PC-3 (cell line): ENCODE data around the gene WDR5B.

Source experiments
- EZH2 ChIP-seq: fragments of 300-600 bp; sonication (generic); IDR thresholded peaks from one replicate; pipeline ENCODE4 v1.6.1; 2017; ENCODE audit warnings: antibody characterized with exemption, mild to moderate bottlenecking, low read length; ENCODE audit not compliant: unreplicated experiment
- EZH2phosphoT487 ChIP-seq: fragments of 300-600 bp; sonication (generic); IDR thresholded peaks from 2 replicates; pipeline ENCODE4 v1.6.1; 2018; ENCODE audit warnings: mild to moderate bottlenecking, antibody characterized with exemption, low read length, borderline replicate concordance
- TF ChIP-seq, protein P1 (sequence below): fragments of 300-600 bp; sonication (generic); conservative IDR thresholded peaks from 2 replicates; pipeline ENCODE4 v1.5.1; 2017; ENCODE audit warnings: antibody characterized with exemption, low read depth, mild to moderate bottlenecking, low read length

DNA sequence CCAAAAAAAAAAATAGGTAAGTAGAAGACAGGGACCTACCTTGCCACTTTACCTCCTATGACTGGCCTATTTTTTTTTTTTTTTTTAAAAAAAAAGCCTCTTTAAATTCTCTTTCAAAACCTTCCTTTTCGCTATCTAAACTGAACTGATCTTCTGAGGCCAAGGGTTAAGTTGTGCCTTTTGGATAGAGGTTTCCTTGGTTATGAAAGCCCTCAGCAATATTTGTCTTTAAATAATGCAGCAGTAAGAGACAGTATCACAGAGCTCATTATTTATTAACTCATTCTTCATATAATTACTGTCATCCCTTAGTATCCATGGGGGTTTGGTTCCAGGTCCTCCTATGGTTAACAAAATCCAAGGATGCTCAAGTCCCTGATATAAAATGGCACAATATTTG is 41.8 kb downstream of the WDR5B start:
- TF ChIP-seq EZH2 (no peak), EZH2phosphoT487 (no peak)
- TF ChIP-seq, protein P1, sequence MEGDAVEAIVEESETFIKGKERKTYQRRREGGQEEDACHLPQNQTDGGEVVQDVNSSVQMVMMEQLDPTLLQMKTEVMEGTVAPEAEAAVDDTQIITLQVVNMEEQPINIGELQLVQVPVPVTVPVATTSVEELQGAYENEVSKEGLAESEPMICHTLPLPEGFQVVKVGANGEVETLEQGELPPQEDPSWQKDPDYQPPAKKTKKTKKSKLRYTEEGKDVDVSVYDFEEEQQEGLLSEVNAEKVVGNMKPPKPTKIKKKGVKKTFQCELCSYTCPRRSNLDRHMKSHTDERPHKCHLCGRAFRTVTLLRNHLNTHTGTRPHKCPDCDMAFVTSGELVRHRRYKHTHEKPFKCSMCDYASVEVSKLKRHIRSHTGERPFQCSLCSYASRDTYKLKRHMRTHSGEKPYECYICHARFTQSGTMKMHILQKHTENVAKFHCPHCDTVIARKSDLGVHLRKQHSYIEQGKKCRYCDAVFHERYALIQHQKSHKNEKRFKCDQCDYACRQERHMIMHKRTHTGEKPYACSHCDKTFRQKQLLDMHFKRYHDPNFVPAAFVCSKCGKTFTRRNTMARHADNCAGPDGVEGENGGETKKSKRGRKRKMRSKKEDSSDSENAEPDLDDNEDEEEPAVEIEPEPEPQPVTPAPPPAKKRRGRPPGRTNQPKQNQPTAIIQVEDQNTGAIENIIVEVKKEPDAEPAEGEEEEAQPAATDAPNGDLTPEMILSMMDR = no peak
